Naive thymus-derived CD4-positive, alpha-beta T cell (primary cell): ENCODE data around the gene TSSK6. TPM values are rescaled to one million over a fixed set of nuclear protein-coding genes. Genes with fewer than 3 reads are reported as not detected.

Experiments
- ATAC-seq: fragments of 150-1000 bp; cut with Tn5 transposase; 2 replicates; pipeline ENCODE4 v1.10.0; 2021; ENCODE audit warnings: mild to moderate bottlenecking, moderate library complexity
- CTCF ChIA-PET: fragments of 350-600 bp; sonication (Branson Sonifier 250); formaldehyde crosslinking; loops from one replicate; lab custom pipeline; 2021; ENCODE audit warnings: antibody characterized with exemption; lab: Charles Lee
- POLR2A ChIA-PET: fragments of 350-600 bp; sonication (Branson Sonifier 250); formaldehyde crosslinking; loops from one replicate; lab custom pipeline; 2021; ENCODE audit warnings: antibody characterized with exemption, inconsistent platforms; lab: Charles Lee
- DNase-seq, 9 donors: peaks; one replicate each; pipeline versions ENCODE4 v3.0.0 to v3.0.0-alpha.2; 2020 to 2022; ENCODE audit warnings: mixed read lengths in 1 of 9
- H3K27ac ChIP-seq: one replicate; pipeline ENCODE4 v1.7.0; 2013; ENCODE audit warnings: mild to moderate bottlenecking, low read depth, low read length, moderate library complexity
- H3K27me3 ChIP-seq, 2 donors: one replicate each; pipeline ENCODE4 v1.7.0; 2013; ENCODE audit warnings: low read length in 2 of 2, mild to moderate bottlenecking in 2 of 2, moderate library complexity in 2 of 2; ENCODE audit not compliant: control insufficient read depth in 2 of 2, insufficient read depth in 2 of 2
- H3K36me3 ChIP-seq, 3 experiments: 1 replicate in 2 of 3; 2 replicates in 1 of 3; pipeline ENCODE4 v1.7.0; 2013; ENCODE audit warnings: low read length in 3 of 3, mild to moderate bottlenecking in 3 of 3, moderate library complexity in 1 of 3; ENCODE audit not compliant: insufficient read depth in 3 of 3, control insufficient read depth in 2 of 3
- H3K4me1 ChIP-seq, 2 donors: one replicate each; pipeline ENCODE4 v1.7.0; 2013; ENCODE audit warnings: low read length in 2 of 2, mild to moderate bottlenecking in 2 of 2, moderate library complexity in 1 of 2; ENCODE audit not compliant: control insufficient read depth in 2 of 2, insufficient read depth in 2 of 2
- H3K4me3 ChIP-seq: 2 replicates; pipeline ENCODE4 v1.7.0; 2013; ENCODE audit warnings: mild to moderate bottlenecking, low read length
- H3K9me3 ChIP-seq, 3 experiments: 1 replicate in 2 of 3; 2 replicates in 1 of 3; pipeline ENCODE4 v1.7.0; 2013; ENCODE audit warnings: low read length in 3 of 3; ENCODE audit not compliant: control insufficient read depth in 2 of 3
- H3K27ac Mint-ChIP-seq, 9 donors: one replicate each; pipeline ENCODE4 v1.8.0; 2020 to 2022; ENCODE audit warnings: mixed read lengths in 9 of 9, mild to moderate bottlenecking in 8 of 9, moderate library complexity in 5 of 9, inconsistent platforms in 2 of 9
- H3K27me3 Mint-ChIP-seq, 5 donors: one replicate each; pipeline ENCODE4 v1.8.0; 2021 to 2022; ENCODE audit warnings: mixed read lengths in 5 of 5, mild to moderate bottlenecking in 1 of 5
- H3K36me3 Mint-ChIP-seq, 5 donors: one replicate each; pipeline ENCODE4 v1.8.0; 2020 to 2022; ENCODE audit warnings: mixed read lengths in 5 of 5, mild to moderate bottlenecking in 3 of 5, inconsistent platforms in 1 of 5
- H3K4me1 Mint-ChIP-seq, 7 donors: one replicate each; pipeline ENCODE4 v1.8.0; 2020 to 2022; ENCODE audit warnings: mixed read lengths in 7 of 7, mild to moderate bottlenecking in 3 of 7, inconsistent platforms in 1 of 7
- H3K4me3 Mint-ChIP-seq, 10 donors: one replicate each; pipeline ENCODE4 v1.8.0; 2020 to 2022; ENCODE audit warnings: mild to moderate bottlenecking in 10 of 10, mixed read lengths in 10 of 10, moderate library complexity in 6 of 10, inconsistent platforms in 2 of 10
- H3K9me3 Mint-ChIP-seq, 11 donors: one replicate each; pipeline ENCODE4 v1.8.0; 2020 to 2022; ENCODE audit warnings: mixed read lengths in 11 of 11, mild to moderate bottlenecking in 4 of 11, inconsistent platforms in 1 of 11, moderate library complexity in 1 of 11
- intact Hi-C, 2 donors: fragments of 100-400 bp; cut with micrococcal nuclease; formaldehyde crosslinking; loops; one replicate each; pipeline ENCODE4 v1.15.1; 2023
- polyA plus RNA-seq, 2 donors: library from polyadenylated mRNA; unstranded; fragments of 300-500 nt; fragmentation: Illumina TruSeq; gene quantifications; one replicate each; pipeline ENCODE4 v1.2.3, GENCODE V29; 2021
- total RNA-seq, 6 experiments: library from RNA in 5 of 6; stranded (reverse) in 5 of 6; gene quantifications; 1 replicate in 5 of 6; 2 replicates in 1 of 6; pipeline ENCODE4 v1.2.3 and lab custom pipeline; 2021 to 2026

Gene TSSK6
- total and polyA plus RNA-seq, 7 experiments from 2014 or later = 1.4 to 11.3 (median 4.4) TPM

GRCh38 chr19:19492026-19492610 is 23.2 kb downstream of the TSSK6 start:
- peaks cover 31 to 33% of the 10 kb centered on the region in 2 donors for H3K4me1 ChIP-seq
- intact Hi-C loops = no loop called here
- H3K27me3 ChIP-seq = no peaks in the 10 kb centered on the region
- Mint-ChIP-seq H3K9me3 (no peaks in the 10 kb centered on the region), H3K36me3 (peaks cover 0 to 29% (median 7%) of the 10 kb centered on the region in 5 donors), H3K4me3 (no peak overlapping the region), H3K27me3 (no peaks in the 10 kb centered on the region), H3K4me1 (peaks cover 24 to 39% (median 35%) of the 10 kb centered on the region in 7 donors), H3K27ac (peak overlapping the region in 3 of 9 donors; percentile 16 to 41 (median 36))
- no peak for DNase-seq
- H3K4me3 ChIP-seq = no peak overlapping the region
- ATAC-seq = no peak
- peaks cover 7 to 47% (median 22%) of the 10 kb centered on the region in 3 experiments for H3K36me3 ChIP-seq
- CTCF ChIA-PET = interaction anchor here (0.8 to 1.7 kb wide), 5 partner anchors 87 to 165 kb away, joined by 3 to 9 read pairs (median 3); partner anchors contain the start of gene GATAD2A
- POLR2A ChIA-PET = interaction anchor here (0.8 to 6.4 kb wide), 5 partner anchors 22 to 128 kb away, joined by 3 to 101 read pairs (median 3); no protein-coding TSS in a partner anchor
- H3K27ac ChIP-seq = no peak overlapping the region
- H3K9me3 ChIP-seq = no peaks in the 10 kb centered on the region

- no peaks in the 10 kb centered on the region for H3K27me3 Mint-ChIP-seq
- ChIA-PET CTCF (interaction anchor here (0.7 to 4.0 kb wide), 17 partner anchors 16 to 346 kb away, joined by 3 to 94 read pairs (median 5); partner anchors contain the start of gene GATAD2A), POLR2A (interaction anchor here (1.0 to 6.4 kb wide), 8 partner anchors 19 to 218 kb away, joined by 3 to 101 read pairs (median 8); partner anchors contain the start of genes GATAD2A, NDUFA13, TM6SF2 and TSSK6)
- Histone ChIP-seq H3K9me3 (no peaks in the 10 kb centered on the region), H3K36me3 (peaks cover 7 to 41% (median 22%) of the 10 kb centered on the region in 3 experiments), H3K27ac (no peak overlapping the region), H3K4me1 (peaks cover 33 to 35% of the 10 kb centered on the region in 2 donors), H3K4me3 (no peak overlapping the region), H3K27me3 (no peaks in the 10 kb centered on the region)
- H3K4me3 Mint-ChIP-seq = no peak overlapping the region
- H3K27ac Mint-ChIP-seq = peak overlapping the region in 2 of 9 donors; percentile 14 to 36
- no peak for DNase-seq
- intact Hi-C loops = loop anchor here in 1 of 2 donors (2.0 kb wide), 1 partner anchor 305 kb away; no protein-coding TSS in a partner anchor
- H3K9me3 Mint-ChIP-seq = no peaks in the 10 kb centered on the region
- no peak for ATAC-seq
- H3K4me1 Mint-ChIP-seq = peaks cover 24 to 45% (median 42%) of the 10 kb centered on the region in 7 donors
- H3K36me3 Mint-ChIP-seq = peaks cover 0 to 24% (median 3%) of the 10 kb centered on the region in 5 donors
Observed at GRCh38 chr19:19491321-19492025, 23.9 kb downstream of the TSSK6 start.

GRCh38 chr19:19490214-19490968 is 25.0 kb downstream of the TSSK6 start:
- Mint-ChIP-seq H3K27ac (peak overlapping the region; percentile 96 to 99 (median 99)), H3K4me3 (peak overlapping the region in 6 of 10 donors; percentile 58 to 84 (median 75)), H3K36me3 (peaks cover 0 to 16% (median 3%) of the 10 kb centered on the region in 5 donors), H3K4me1 (peaks cover 26 to 56% (median 50%) of the 10 kb centered on the region in 7 donors), H3K9me3 (no peaks in the 10 kb centered on the region), H3K27me3 (no peaks in the 10 kb centered on the region)
- no peaks in the 10 kb centered on the region for H3K27me3 ChIP-seq
- CTCF ChIA-PET = interaction anchor here (0.5 to 4.0 kb wide), 32 partner anchors 15 to 350 kb away, joined by 3 to 94 read pairs (median 4); partner anchors contain the start of gene GATAD2A
- intact Hi-C loops = loop anchor here in 1 of 2 donors (1.0 to 2.0 kb wide), 3 partner anchors 123 to 344 kb away; no protein-coding TSS in a partner anchor
- peaks cover 33 to 44% of the 10 kb centered on the region in 2 donors for H3K4me1 ChIP-seq
- ATAC-seq (peak; percentile 64), DNase-seq (peak; percentile 59 to 83 (median 77))
- no peaks in the 10 kb centered on the region for H3K9me3 ChIP-seq
- peak overlapping the region; percentile 81 for H3K27ac ChIP-seq
- POLR2A ChIA-PET = interaction anchor here (0.6 to 6.4 kb wide), 17 partner anchors 19 to 571 kb away, joined by 3 to 101 read pairs (median 4); partner anchors contain the start of genes BORCS8, DDX49, GATAD2A and NDUFA13
- H3K36me3 ChIP-seq = peaks cover 7 to 31% (median 14%) of the 10 kb centered on the region in 3 experiments
- peak overlapping the region; percentile 31 for H3K4me3 ChIP-seq

- Histone ChIP-seq H3K27me3 (no peaks in the 10 kb centered on the region), H3K36me3 (peaks cover 7 to 27% (median 14%) of the 10 kb centered on the region in 3 experiments), H3K27ac (peak overlapping the region; percentile 81), H3K4me1 (peaks cover 33 to 50% of the 10 kb centered on the region in 2 donors), H3K9me3 (no peaks in the 10 kb centered on the region), H3K4me3 (peak overlapping the region; percentile 31)
- Mint-ChIP-seq H3K4me3 (peak overlapping the region in 9 of 10 donors; percentile 58 to 84 (median 76)), H3K36me3 (peaks cover 0 to 13% (median 2%) of the 10 kb centered on the region in 5 donors), H3K27ac (peak overlapping the region; percentile 96 to 99 (median 99)), H3K9me3 (no peaks in the 10 kb centered on the region), H3K4me1 (peaks cover 27 to 61% (median 52%) of the 10 kb centered on the region in 7 donors), H3K27me3 (no peaks in the 10 kb centered on the region)
- DNase-seq (peak in 3 of 9 donors; percentile 18 to 37 (median 26)), ATAC-seq (peak; percentile 13)
- ChIA-PET CTCF (interaction anchor here (0.5 to 4.0 kb wide), 24 partner anchors 22 to 349 kb away, joined by 3 to 94 read pairs (median 4); partner anchors contain the start of gene GATAD2A), POLR2A (interaction anchor here (0.7 to 6.4 kb wide), 15 partner anchors 19 to 570 kb away, joined by 3 to 101 read pairs (median 4); partner anchors contain the start of genes BORCS8, DDX49, GATAD2A and NDUFA13)
- intact Hi-C loops = loop anchor here (1.0 to 10.0 kb wide), 14 partner anchors 26 to 428 kb away; partner anchors contain the start of genes BORCS8 (in 2 of the 2), GATAD2A (in 2 of the 2), MAU2 (in 2 of the 2) and NDUFA13 (in 2 of the 2)
Observed at GRCh38 chr19:19489804-19490204, 25.5 kb downstream of the TSSK6 start.

- H3K4me3 Mint-ChIP-seq = peak overlapping the region; percentile 58 to 84 (median 78)
- peaks cover 0 to 10% (median 0%) of the 10 kb centered on the region in 5 donors for H3K36me3 Mint-ChIP-seq
- H3K4me1 ChIP-seq = peaks cover 33 to 51% of the 10 kb centered on the region in 2 donors
- ATAC-seq (peak; percentile 90), DNase-seq (peak; percentile 63 to 97 (median 94))
- H3K9me3 ChIP-seq = no peaks in the 10 kb centered on the region
- peaks cover 27 to 61% (median 52%) of the 10 kb centered on the region in 7 donors for H3K4me1 Mint-ChIP-seq
- ChIA-PET POLR2A (interaction anchor here (0.8 to 6.4 kb wide), 19 partner anchors 10 to 426 kb away, joined by 3 to 101 read pairs (median 4); partner anchors contain the start of genes BORCS8, GATAD2A, NDUFA13 and TSSK6), CTCF (interaction anchor here (0.6 to 4.0 kb wide), 13 partner anchors 25 to 570 kb away, joined by 3 to 94 read pairs (median 6); partner anchors contain the start of genes COPE, DDX49 and GATAD2A)
- peak overlapping the region; percentile 22 for H3K4me3 ChIP-seq
- H3K27me3 ChIP-seq = no peaks in the 10 kb centered on the region
- H3K27ac Mint-ChIP-seq = peak overlapping the region; percentile 96 to 99 (median 99)
- H3K36me3 ChIP-seq = peaks cover under 1 to 20% (median 8%) of the 10 kb centered on the region in 3 experiments
- intact Hi-C loops = loop anchor here (1.0 to 10.0 kb wide), 12 partner anchors 27 to 427 kb away; partner anchors contain the start of genes BORCS8 (in 2 of the 2), GATAD2A (in 2 of the 2), MAU2 (in 2 of the 2) and NDUFA13 (in 2 of the 2)
- H3K27me3 Mint-ChIP-seq = no peaks in the 10 kb centered on the region
- peak overlapping the region; percentile 81 for H3K27ac ChIP-seq
- H3K9me3 Mint-ChIP-seq = no peaks in the 10 kb centered on the region
Observed at GRCh38 chr19:19488875-19489690, 26.3 kb downstream of the TSSK6 start.
